HG02973 (cell line): Measurements from ENCODE around the gene NOTCH4.

Experiments
- ATAC-seq: cut with Tn5 transposase; IDR thresholded peaks from one replicate; pipeline ENCODE4 v1.9.1; 2021; ENCODE audit warnings: moderate library complexity; ENCODE audit not compliant: unreplicated experiment

NOTCH4 gene

DNA sequence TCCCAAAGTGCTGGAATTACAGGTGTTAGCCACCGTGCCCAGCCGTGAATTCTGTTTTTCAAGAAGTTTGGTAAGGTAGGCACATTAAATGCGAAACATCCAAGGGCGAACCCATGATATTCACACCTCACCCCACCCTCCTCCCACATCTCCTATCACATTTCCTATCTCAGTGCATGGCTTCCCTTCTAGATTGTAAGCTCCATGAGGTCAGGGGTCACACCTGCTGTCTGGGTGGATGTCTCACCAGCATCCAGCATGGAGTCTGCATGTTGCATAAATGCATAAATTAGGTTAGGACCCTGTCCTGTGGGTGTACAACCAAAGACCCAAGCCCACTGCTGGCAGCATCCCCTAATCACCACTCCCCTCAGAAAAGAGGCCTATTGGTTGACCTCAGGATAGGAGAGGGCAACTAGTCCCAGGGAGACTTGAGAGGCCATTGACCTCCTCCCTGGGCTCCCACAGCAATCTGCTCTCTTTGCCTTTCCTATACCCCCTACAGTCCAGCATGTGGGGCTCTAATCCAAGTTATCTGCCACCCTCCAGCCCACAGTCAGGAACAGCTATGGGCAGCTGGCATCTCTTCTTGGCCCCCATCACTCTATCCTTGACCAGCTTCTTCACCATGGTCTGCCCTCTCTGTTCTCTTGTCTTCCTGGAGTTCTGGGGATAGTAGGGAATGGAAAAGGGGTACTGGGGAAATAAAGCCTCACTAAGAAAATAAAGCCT lies 76.3 kb downstream of the NOTCH4 start:
- ATAC-seq, result no peak

DNA sequence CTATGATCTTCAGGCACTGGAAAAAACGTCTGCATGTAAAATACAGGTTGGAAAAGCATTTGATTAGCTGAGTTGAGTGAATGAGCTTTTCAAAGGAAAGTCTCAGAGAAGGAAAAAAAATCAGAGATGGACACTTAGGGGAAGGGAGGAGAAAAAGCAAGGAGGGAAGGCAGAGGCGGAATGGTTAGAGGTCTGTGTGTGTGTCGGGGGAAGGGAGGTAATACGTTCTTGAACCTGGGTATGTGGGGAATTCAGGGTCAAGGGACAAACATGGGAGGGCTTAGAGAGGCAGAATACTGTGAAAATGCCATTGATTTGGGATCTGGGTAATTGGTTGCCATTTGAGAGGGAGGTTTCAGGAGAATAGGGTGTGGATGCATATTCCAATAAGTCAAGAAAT lies 77.2 kb downstream of the NOTCH4 start:
- ATAC-seq, result no peak

DNA sequence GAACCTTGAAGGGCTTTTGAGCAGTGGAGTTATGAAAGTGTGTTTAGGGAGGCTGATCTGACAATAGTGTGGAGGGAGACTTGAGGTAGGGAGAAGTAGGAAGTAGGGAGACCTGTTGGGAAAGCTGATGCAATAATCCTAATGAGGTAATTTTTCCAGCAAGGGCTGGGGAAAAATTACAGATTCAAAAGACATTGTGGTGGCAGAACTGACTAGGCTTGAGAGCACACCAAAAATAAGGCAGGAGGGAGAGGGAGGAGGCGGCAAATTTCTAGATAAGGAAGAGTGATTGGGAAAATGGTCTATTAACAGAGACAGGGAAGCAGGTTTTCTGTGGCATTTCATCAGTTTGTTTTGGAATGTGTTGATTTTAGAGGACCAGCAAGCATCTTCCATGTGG lies 77.6 kb downstream of the NOTCH4 start:
- no peak for ATAC-seq
